Measurements from ENCODE around the gene RPS15.
A peak's percentile ranks its signal among the peaks of the same experiment; 100 is the strongest.
"Not testable (repeated sequence)": the region's sequence is repeated elsewhere in the genome, so short reads cannot be mapped to it uniquely, and the experiment has no call there.

The RPS15 gene

GRCh38 chr19:1474765-1475351 lies 36.7 kb downstream of the RPS15 start:
- ATAC-seq (replicated peaks) (no peak), DNase-seq (no peak)
- no peak overlapping the region for H3K27ac Mint-ChIP-seq
- peaks cover 27 to 64% of the 10 kb centered on the region in 2 donors for H3K4me1 Mint-ChIP-seq
- H3K9me3 Mint-ChIP-seq: no peaks in the 10 kb centered on the region
- peaks cover 25 to 36% of the 10 kb centered on the region in 2 donors for H3K36me3 Mint-ChIP-seq
- H3K4me3 Mint-ChIP-seq: no peak overlapping the region
- H3K27me3 Mint-ChIP-seq: peaks cover 11% of the 10 kb centered on the region in 2 donors

- H3K36me3 Mint-ChIP-seq: peaks cover 24 to 34% of the 10 kb centered on the region in 2 donors
- no peak overlapping the region for H3K27ac Mint-ChIP-seq
- no peak for ATAC-seq (replicated peaks)
- DNase-seq: no peak
- H3K27me3 Mint-ChIP-seq: peaks cover 6 to 8% of the 10 kb centered on the region in 2 donors
- H3K9me3 Mint-ChIP-seq: no peaks in the 10 kb centered on the region
- no peak overlapping the region for H3K4me3 Mint-ChIP-seq
- H3K4me1 Mint-ChIP-seq: peaks cover 26 to 54% of the 10 kb centered on the region in 2 donors
Observed at GRCh38 chr19:1475751-1476437, 37.7 kb downstream of the RPS15 start.

DNA sequence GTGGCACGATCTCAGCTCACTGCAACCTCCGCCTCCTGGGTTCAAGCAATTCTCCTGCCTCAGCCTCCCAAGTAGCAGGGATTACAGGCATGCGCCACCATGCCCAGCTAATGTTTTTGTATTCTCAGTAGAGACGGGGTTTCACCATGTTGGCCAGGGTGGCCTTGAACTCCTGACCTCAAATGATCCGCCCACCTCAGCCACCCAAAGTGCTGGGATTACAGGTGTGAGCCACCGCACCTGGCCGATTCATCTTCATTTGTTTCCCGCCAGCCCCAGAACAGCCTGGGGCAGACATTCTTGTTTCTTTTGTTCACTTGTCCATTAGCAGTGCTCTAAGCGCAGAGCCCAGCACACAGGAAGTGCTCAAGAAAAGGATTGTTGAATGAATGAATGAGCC lies 38.9 kb downstream of the RPS15 start:
- not testable (repeated sequence) for DNase-seq; H3K27ac Mint-ChIP-seq; H3K27me3 Mint-ChIP-seq; H3K4me3 Mint-ChIP-seq; H3K9me3 Mint-ChIP-seq; ATAC-seq (replicated peaks)
- H3K36me3 Mint-ChIP-seq: peaks cover 24 to 34% of the 10 kb centered on the region in 2 donors
- H3K4me1 Mint-ChIP-seq: peaks cover 20 to 43% of the 10 kb centered on the region in 2 donors

- no peaks in the 10 kb centered on the region for H3K27me3 Mint-ChIP-seq
- DNase-seq (peak; percentile 93), ATAC-seq (replicated peaks) (peak; percentile 97 to 98)
- no peaks in the 10 kb centered on the region for H3K9me3 Mint-ChIP-seq
- H3K36me3 Mint-ChIP-seq: peaks cover 19 to 26% of the 10 kb centered on the region in 2 donors
- peak within 1 kb of the TSS; percentile 94 to 95 for H3K4me3 Mint-ChIP-seq
- peak within 1 kb of the TSS; percentile 94 for H3K27ac Mint-ChIP-seq
- H3K4me1 Mint-ChIP-seq: peaks cover 13 to 30% of the 10 kb centered on the region in 2 donors
Observed at GRCh38 chr19:1478934-1479707, 40.9 kb downstream of the RPS15 start, which contains the start of gene C19orf25. C19orf25 (minus strand) TSS chr19:1479215; CDS start chr19:1478903, 312 bp downstream.

- ATAC-seq (replicated peaks): no peak
- no peaks in the 10 kb centered on the region for H3K9me3 Mint-ChIP-seq
- H3K36me3 Mint-ChIP-seq: peaks cover 7 to 15% of the 10 kb centered on the region in 2 donors
- H3K27ac Mint-ChIP-seq: no peak overlapping the region
- peaks cover 13 to 28% of the 10 kb centered on the region in 2 donors for H3K4me1 Mint-ChIP-seq
- no peak overlapping the region for H3K4me3 Mint-ChIP-seq
- no peaks in the 10 kb centered on the region for H3K27me3 Mint-ChIP-seq
- no peak for DNase-seq
Observed at GRCh38 chr19:1481224-1481892, 43.2 kb downstream of the RPS15 start.

DNA sequence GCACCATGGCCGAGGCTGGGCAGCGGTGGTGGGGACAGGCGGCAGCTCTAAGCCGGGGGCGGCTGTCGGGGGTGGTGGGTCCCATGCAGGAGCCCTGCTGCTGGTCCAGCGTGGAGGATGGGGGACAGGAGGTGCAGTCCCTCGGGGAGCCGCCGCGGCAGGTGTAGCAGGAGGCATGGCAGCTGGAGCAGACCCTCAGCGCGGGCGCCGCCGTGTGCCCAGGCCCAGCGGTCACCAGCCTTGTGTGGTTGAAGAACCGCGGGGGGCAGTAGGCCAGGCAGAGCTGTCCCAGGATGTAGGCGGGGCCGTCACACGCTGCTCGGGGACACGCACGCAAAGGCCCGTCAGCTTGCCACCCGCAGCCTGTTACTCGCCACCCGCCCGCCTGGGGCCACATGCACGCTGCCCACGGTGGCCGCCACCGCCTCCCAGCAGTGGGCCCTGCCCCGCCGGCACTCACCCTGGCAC lies 43.7 kb downstream of the RPS15 start:
- Mint-ChIP-seq H3K36me3 (peaks cover 7 to 12% of the 10 kb centered on the region in 2 donors), H3K27me3 (no peaks in the 10 kb centered on the region), H3K4me1 (peaks cover 13 to 25% of the 10 kb centered on the region in 2 donors), H3K4me3 (no peak overlapping the region), H3K27ac (no peak overlapping the region), H3K9me3 (no peaks in the 10 kb centered on the region)
- ATAC-seq (replicated peaks) (no peak), DNase-seq (no peak)

GRCh38 chr19:1482361-1483130 lies 44.4 kb downstream of the RPS15 start:
- DNase-seq: no peak
- H3K4me1 Mint-ChIP-seq: peaks cover 8 to 18% of the 10 kb centered on the region in 2 donors
- no peaks in the 10 kb centered on the region for H3K9me3 Mint-ChIP-seq
- H3K36me3 Mint-ChIP-seq: peaks cover 6% of the 10 kb centered on the region in 2 donors
- ATAC-seq (replicated peaks): no peak
- H3K27ac Mint-ChIP-seq: no peak overlapping the region
- H3K4me3 Mint-ChIP-seq: no peak overlapping the region
- H3K27me3 Mint-ChIP-seq: no peaks in the 10 kb centered on the region

GRCh38 chr19:1483131-1483978 lies 45.2 kb downstream of the RPS15 start:
- Mint-ChIP-seq H3K27ac (no peak overlapping the region), H3K9me3 (no peaks in the 10 kb centered on the region), H3K4me3 (no peak overlapping the region), H3K36me3 (peaks cover 4 to 5% of the 10 kb centered on the region in 2 donors), H3K27me3 (peaks cover 2 to 4% of the 10 kb centered on the region in 2 donors), H3K4me1 (peaks cover 5 to 12% of the 10 kb centered on the region in 2 donors)
- no peak for ATAC-seq (replicated peaks)
- DNase-seq: no peak

GRCh38 chr19:1483979-1484428 lies 45.8 kb downstream of the RPS15 start:
- peaks cover 2 to 3% of the 10 kb centered on the region in 2 donors for H3K36me3 Mint-ChIP-seq
- no peak overlapping the region for H3K4me3 Mint-ChIP-seq
- H3K27ac Mint-ChIP-seq: no peak overlapping the region
- DNase-seq (no peak), ATAC-seq (replicated peaks) (no peak)
- H3K4me1 Mint-ChIP-seq: peaks cover 4 to 11% of the 10 kb centered on the region in 2 donors
- peaks cover 5 to 7% of the 10 kb centered on the region in 2 donors for H3K27me3 Mint-ChIP-seq
- no peaks in the 10 kb centered on the region for H3K9me3 Mint-ChIP-seq

DNA sequence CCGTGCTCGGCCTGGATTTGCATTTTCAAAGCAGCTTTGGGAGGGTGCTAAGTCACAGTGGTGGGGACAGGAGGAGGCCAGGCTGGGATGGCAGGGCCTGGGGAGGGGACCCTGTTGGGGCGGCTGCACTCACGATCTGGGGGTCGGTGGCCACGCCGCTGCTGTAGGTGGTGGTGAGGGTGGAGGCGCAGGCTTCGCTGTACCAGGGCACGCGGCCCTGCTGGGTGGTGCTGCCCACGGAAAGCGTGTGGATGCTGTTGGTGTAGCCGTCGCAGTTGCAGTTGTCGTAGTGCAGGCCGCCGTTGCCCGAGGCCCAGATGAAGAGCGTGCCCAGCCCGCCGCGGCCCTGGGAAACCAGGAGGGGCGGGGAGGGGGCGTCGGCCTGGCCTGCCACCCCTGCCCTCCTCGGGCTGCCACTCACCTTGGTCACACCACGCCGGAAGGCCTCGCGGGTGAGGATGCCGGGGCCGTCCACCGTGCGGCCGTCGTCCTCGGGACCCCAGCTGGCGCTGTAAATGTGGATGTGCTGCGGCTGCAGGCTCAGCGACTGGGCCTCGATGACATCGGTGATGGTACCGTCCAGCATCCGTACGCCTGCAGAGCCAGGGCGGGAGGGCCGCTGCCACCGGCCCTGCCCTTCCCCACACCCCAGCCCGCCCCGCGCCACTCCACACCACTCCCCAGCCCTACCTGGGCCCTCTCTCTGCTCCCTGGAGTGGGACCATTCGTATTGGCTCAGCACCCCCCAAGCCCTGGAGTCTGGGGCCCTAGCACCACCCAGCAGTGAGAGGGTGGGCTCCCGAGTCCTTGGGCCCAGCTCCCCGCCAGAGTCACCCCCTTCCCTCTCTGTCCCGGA lies 48.8 kb downstream of the RPS15 start:
- Mint-ChIP-seq H3K9me3 (no peaks in the 10 kb centered on the region), H3K27me3 (peaks cover 9 to 12% of the 10 kb centered on the region in 2 donors), H3K27ac (no peak overlapping the region), H3K4me3 (no peak overlapping the region), H3K36me3 (no peaks in the 10 kb centered on the region), H3K4me1 (peaks cover 9 to 14% of the 10 kb centered on the region in 2 donors)
- DNase-seq (no peak), ATAC-seq (replicated peaks) (no peak)

GRCh38 chr19:1487576-1488281 lies 49.5 kb downstream of the RPS15 start:
- Mint-ChIP-seq H3K4me3 (no peak overlapping the region), H3K27me3 (peaks cover 13 to 18% of the 10 kb centered on the region in 2 donors), H3K36me3 (no peaks in the 10 kb centered on the region), H3K9me3 (no peaks in the 10 kb centered on the region), H3K27ac (no peak overlapping the region), H3K4me1 (peaks cover 9 to 14% of the 10 kb centered on the region in 2 donors)
- no peak for ATAC-seq (replicated peaks)
- no peak for DNase-seq

DNA sequence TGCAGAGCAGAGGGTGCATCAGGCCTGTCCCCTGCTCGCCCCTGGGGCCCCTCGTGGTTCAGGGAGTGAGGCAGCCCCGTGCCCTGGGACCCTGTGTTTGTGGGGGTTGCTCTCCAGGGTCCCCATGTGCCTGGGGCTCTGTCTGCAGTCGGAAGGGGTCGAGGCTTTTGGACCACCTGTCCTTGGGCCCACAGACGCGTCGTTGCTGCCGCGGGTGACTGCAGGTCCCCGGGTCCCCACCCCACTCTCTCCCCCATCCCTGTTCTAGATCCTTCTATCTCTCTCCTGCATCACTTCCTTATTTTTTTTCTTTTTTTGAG lies 50.0 kb downstream of the RPS15 start:
- Mint-ChIP-seq H3K9me3 (no peaks in the 10 kb centered on the region), H3K27ac (no peak overlapping the region), H3K4me3 (no peak overlapping the region), H3K27me3 (peaks cover 14 to 22% of the 10 kb centered on the region in 2 donors), H3K4me1 (peaks cover 9 to 14% of the 10 kb centered on the region in 2 donors), H3K36me3 (no peaks in the 10 kb centered on the region)
- no peak for DNase-seq
- ATAC-seq (replicated peaks): no peak

All from stimulated activated naive B cell treated with anti-CD40 and anti-IgM and Interleukin-4, amounts not matched to agents 10 μg/mL and 1 μg/mL and 100 μg/mL, for 72 hours (primary cell).